GM12892 (cell line): ENCODE measurements around the gene HHIPL1.

Experiments
- POLR2A ChIP-seq: IDR thresholded peaks from 2 replicates; pipeline ENCODE4 v1.6.1; 2011; ENCODE audit warnings: low read depth, low read length, control low read depth
- TAF1 ChIP-seq: IDR thresholded peaks from 2 replicates; pipeline ENCODE4 v1.6.1; 2011; ENCODE audit warnings: low read depth, mild to moderate bottlenecking, control low read depth, low read length, borderline replicate concordance

- TF ChIP-seq POLR2A, result no peak
- no peak for TF ChIP-seq TAF1
Observed at GRCh38 chr14:99596772-99597171, 48.2 kb upstream of the HHIPL1 start.
